Measurements from ENCODE around the gene SLIT1.

The SLIT1 gene

GRCh38 chr10:97063271-97063982 is 122.3 kb downstream of the SLIT1 start:
- no peak for DNase-seq (ENCODE audit: low read depth)

GRCh38 chr10:97062456-97062855 is 123.3 kb downstream of the SLIT1 start:
- DNase-seq (ENCODE audit: low read depth): no peak

DNA sequence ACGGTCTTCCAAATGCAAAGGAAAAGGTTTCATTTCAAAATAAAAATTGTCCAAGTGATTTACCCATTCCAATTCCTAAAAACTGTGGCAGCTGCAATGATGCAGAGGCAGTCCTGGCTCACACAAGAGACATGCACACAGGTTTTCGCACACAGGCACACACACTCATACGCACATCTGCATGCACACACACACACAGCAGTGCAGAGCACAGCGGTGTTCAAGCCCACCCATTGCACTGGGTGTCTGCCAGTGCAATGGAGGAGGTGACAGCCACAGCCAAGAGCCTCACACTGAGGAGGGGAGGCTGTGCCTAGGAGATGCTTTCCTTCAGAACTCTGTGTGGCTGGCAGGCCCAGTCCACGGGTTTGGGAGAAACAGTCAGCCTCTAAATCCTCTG is 123.7 kb downstream of the SLIT1 start:
- no peak for DNase-seq (ENCODE audit: low read depth)

DNA sequence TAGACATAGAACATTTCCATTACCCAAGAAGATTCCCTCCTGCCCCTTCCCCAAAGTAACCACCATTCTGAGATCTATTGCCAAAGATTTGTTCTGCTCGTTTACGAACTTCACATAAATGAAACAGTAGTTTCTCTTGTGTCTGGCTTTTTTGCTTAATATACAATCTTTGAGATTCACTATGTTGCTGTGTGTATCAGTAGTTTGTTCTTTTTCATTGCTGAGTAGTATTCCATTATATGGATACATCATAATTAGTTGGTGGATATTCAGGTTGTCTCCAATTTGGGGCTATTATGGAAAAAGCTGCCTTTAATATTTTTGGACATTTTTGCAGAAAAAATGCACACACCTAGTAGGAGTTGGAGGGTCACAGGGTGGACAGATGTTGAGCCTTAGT is 124.3 kb downstream of the SLIT1 start:
- DNase-seq (ENCODE audit: low read depth): no peak

DNA sequence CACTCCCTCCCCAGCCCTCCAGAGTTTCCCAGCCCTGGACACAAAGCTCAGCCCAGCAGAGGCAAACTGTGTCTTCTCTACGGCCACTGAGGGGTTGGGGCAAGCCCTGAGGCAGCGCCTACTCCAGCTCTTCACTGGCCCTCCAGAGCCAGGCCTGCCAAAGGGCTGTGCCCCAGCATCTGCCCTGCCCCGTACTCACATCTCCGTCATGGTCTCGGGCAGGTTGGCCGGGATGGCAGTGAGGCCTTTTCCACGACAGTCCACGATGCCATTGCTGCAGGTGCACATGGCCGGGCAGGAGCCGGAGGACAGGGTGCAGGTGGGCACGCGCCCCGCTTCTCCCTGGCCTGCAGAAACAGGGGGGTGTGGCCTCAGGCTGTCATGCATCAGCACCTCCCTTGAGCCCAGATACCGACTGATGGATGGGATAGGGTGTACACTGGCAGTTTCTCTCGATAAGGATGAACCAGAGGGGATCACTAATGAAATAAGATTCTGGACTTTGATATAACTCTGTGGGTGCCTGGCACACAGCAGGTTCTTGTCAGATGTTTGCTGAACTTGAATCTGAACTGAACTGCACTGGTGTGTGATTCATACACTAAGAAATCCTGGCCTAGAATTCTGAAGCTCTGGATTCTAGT is 125.2 kb downstream of the SLIT1 start:
- no peak for DNase-seq (ENCODE audit: low read depth)

GRCh38 chr10:97059872-97060205 is 125.9 kb downstream of the SLIT1 start:
- no peak for DNase-seq (ENCODE audit: low read depth)

DNA sequence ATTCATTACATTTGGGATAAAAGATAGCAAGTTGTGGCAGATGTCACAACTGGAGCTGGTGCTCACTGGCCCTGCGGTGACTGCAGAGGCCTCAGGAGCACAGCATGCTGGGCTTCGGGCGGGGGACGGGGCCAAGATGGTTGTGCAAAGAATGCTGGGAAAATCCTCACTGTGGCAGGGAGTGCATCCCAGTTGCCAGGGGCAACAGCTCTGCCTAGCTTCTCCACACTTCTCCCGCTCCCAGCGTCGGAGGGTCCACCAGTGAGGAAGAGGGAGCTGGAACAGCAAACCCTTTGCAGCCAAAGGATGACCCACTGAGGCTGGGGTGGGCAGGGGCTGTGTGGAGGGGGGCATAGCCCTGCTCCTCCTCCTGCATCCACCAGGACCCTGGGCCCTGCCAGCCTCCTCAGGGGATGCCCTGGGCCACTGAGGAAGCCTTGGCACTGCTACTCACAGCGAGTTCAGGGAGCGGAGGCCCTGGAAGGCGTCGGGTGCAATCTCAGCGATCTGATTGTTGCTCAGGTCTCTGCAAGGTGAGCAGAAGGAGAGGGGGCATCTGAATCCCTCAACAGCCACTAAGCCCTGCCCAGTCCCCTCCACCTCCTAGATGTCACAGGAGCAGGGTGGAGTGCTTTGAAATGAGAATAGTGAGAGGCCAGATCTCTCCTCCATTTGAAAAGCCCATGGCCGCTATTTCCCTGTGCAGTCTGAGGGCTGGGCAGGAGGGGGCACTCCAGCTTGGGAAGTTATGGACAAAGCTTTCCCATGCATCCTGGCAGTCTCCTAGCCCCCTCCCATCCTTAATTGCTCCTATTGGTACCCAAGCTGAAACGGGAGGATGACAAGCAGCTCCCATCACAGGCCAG is 126.5 kb downstream of the SLIT1 start:
- no peak for DNase-seq (ENCODE audit: low read depth)

DNA sequence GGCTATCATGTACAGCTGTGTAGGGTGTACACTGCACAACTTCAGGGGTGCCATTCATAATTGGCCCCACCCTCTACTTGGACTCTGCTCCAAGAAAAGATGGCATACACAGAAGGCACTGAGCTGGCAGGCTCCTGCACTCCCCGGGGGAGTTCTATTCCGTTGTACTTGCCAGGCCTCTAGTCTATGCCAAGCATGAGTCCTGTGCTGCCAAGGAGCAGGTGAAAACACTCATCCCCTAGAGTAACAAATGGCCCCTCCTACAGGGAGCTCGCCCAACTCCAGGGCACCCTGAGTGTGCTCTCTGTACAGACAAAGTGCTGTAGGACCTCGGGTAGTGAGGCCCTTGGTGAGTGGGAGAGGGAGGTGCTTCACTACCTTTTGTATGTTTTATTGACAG is 127.2 kb downstream of the SLIT1 start:
- no peak for DNase-seq (ENCODE audit: low read depth)

DNA sequence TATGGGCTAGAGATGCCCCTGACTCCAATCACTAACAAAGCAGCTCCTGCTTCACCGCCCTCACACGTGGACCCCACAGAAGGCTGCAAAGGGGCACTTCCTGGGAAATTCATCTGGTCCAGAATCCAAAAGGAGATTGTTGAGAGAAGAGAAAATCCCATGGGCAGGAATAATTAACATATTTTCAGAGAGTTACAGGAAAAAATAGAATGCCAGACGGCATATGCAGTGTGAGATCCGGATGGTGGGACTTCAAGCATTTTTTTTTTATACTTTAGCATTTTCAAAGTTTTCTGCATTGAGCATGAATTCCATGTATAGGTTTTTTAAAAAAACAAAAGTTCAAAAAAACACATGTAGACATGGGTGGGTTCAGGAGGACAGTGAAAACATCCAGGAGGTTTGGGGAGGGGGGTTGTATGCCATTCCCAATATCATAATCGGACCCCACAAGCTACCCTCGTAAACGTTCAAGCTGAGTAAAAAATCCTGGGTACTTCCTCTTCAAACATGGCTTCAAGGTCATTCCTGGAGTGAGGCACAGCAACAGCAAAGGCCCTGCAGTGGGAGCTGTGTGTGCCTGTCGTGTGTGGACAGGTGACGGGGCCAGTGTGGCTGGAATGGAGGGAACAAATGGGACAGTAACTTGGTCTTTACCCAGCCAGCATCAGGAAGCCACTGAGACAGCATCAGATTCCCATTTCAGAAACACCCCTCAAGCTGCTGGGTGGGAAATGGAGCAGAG is 128.1 kb downstream of the SLIT1 start:
- DNase-seq (ENCODE audit: low read depth): no peak

- DNase-seq (ENCODE audit: low read depth): no peak
Observed at GRCh38 chr10:97056003-97056630, 129.6 kb downstream of the SLIT1 start.

- DNase-seq (ENCODE audit: low read depth): no peak
Observed at GRCh38 chr10:97053276-97053675, 132.5 kb downstream of the SLIT1 start.

DNA sequence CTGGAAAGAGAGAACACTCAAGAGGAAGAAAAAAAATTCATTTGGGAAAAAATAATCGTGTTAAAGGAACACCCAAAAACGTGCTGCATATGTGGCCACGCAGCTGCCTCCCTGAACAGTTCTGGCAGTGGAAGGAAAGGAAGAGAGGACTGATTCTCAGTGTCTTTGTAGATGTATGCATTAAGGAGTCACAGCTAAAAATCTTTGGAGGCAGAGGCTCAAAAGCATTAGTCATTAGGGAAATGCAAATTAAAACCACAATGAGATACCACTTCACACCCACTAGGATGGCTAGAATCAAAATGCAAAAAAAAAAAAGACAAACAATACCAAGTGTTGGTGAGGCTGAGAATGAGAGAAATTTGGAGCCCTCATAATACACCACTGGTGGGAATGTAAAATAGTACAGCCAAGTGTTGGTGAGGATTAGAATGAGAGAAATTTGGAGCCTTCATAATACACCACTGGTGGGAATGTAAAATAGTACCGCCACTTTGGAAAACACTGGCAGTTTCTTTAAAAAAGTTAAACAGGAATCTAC is 134.7 kb downstream of the SLIT1 start:
- DNase-seq (ENCODE audit: low read depth): no peak

GRCh38 chr10:97050205-97050745 is 135.5 kb downstream of the SLIT1 start:
- no peak for DNase-seq (ENCODE audit: low read depth)

DNA sequence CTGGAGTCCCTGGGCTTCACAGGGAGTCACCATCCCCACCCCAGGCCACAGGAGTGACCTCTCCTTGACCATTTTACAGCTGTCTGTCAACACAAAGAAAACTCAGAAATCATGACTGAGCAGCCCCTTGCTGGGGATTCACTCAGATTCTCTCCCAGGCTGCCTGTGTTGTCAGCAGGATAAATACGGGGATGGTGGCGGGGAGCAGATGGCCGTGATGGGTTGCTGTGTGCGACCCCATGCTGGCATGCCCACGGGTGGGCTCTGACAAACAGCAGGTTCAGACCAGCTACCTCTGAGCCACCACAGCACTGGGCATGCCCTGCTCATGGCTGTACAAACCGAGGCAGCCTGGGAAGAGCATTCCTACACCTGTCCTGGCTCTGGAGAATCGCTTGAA is 136.1 kb downstream of the SLIT1 start:
- DNase-seq (ENCODE audit: low read depth): no peak

- DNase-seq (ENCODE audit: low read depth): no peak
Observed at GRCh38 chr10:97048649-97049427, 136.9 kb downstream of the SLIT1 start.

- DNase-seq (ENCODE audit: low read depth): no peak
Observed at GRCh38 chr10:97047788-97048187, 138.0 kb downstream of the SLIT1 start.

- DNase-seq (ENCODE audit: low read depth): no peak
Observed at GRCh38 chr10:97047083-97047736, 138.5 kb downstream of the SLIT1 start.

DNA sequence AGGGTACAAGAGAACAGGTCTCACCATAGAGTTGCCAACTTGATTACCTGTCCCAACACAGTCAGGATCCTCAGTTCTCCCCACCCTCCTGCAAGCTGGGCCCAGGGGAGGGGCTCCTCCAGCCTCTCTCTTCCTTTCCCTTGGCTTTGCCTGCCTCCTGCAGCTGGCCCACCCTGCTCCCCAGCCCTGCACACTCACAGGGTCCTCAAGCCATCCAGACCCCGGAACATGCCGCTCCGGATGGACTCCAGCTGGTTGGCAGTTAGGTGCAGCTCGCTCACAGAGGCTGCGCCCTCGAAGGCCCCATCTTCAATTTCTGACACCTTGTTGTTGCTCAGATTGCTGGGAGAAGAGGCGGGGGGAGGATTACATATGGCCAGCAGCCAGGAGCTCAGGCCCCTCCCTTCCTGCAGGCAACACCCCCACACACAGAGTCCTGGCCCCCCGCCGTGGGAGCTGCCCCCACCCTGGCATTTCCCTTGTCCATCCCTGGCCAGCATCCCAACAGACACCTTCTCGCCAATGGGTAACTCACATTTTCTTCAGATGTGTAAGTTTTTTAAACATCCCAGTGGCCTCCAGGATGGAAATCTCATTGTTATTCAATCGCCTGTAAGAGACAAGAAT is 139.2 kb downstream of the SLIT1 start:
- no peak for DNase-seq (ENCODE audit: low read depth)

DNA sequence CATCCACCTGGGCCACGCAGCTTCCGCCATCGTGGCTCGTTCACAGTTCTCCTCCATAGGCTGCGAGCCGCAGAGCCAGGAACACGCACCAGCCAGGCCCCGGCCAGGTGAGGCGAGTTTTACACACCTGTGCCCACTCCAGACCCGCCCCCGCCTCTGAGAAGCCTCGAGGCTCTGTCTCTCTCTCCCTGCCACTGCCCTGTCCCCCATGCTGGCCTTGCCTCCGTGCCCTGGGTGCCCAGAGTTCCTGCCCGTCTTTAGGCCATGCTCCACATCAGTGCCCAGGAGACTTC is 142.2 kb downstream of the SLIT1 start:
- DNase-seq (ENCODE audit: low read depth): no peak

Measured in T follicular helper cell (primary cell).